C4-2B (cell line): ENCODE measurements around the gene HDAC4.

Experiments
- ZFX ChIP-seq: fragments of 450-650 bp; IDR thresholded peaks from 2 replicates; pipeline ENCODE4 v1.6.1; 2017
- TF ChIP-seq, protein P1 (sequence below): fragments of 450-650 bp; conservative IDR thresholded peaks from 2 replicates; pipeline ENCODE4 v1.5.1; 2017; ENCODE audit warnings: mild to moderate bottlenecking

- TF ChIP-seq, protein P1, sequence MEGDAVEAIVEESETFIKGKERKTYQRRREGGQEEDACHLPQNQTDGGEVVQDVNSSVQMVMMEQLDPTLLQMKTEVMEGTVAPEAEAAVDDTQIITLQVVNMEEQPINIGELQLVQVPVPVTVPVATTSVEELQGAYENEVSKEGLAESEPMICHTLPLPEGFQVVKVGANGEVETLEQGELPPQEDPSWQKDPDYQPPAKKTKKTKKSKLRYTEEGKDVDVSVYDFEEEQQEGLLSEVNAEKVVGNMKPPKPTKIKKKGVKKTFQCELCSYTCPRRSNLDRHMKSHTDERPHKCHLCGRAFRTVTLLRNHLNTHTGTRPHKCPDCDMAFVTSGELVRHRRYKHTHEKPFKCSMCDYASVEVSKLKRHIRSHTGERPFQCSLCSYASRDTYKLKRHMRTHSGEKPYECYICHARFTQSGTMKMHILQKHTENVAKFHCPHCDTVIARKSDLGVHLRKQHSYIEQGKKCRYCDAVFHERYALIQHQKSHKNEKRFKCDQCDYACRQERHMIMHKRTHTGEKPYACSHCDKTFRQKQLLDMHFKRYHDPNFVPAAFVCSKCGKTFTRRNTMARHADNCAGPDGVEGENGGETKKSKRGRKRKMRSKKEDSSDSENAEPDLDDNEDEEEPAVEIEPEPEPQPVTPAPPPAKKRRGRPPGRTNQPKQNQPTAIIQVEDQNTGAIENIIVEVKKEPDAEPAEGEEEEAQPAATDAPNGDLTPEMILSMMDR = no peak
- no peak for TF ChIP-seq ZFX
Observed at GRCh38 chr2:239312741-239313667, 87.8 kb downstream of the HDAC4 start.
